ENCODE measurements around the gene LUZP1.

DNA sequence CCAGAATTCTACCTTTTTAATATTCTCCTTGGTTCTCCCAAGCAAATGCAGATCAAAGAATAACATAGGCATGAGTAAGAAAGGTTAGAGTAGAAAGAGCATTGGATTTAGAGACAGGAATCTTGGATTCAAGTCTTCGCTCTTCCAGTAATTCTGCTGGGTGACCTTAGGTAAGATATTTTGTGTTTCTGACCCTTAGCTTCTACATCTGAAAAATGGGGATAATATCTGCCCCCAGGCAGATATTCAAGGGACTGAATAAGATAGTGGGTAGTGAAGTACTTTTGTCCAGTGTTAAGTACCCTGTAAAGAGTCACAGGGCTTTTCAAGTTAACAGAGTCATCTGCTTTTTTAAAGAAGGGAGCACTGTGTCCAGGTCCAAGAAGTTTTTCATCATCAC lies 78.6 kb downstream of the LUZP1 start:
- TF ChIP-seq JUN (CRISPR knock-in tag; IDR thresholded peaks at IDR 0.05) (no peak), IRF2 (CRISPR knock-in tag; IDR thresholded peaks at IDR 0.05; ENCODE audit: borderline replicate concordance, low read depth) (no peak), CTCF (IDR thresholded peaks at IDR 0.05) (no peak), NR3C1 (CRISPR knock-in tag; conservative IDR thresholded peaks at IDR 0.05; ENCODE audit: low read depth) (no peak)
- TF ChIP-seq, protein P1, sequence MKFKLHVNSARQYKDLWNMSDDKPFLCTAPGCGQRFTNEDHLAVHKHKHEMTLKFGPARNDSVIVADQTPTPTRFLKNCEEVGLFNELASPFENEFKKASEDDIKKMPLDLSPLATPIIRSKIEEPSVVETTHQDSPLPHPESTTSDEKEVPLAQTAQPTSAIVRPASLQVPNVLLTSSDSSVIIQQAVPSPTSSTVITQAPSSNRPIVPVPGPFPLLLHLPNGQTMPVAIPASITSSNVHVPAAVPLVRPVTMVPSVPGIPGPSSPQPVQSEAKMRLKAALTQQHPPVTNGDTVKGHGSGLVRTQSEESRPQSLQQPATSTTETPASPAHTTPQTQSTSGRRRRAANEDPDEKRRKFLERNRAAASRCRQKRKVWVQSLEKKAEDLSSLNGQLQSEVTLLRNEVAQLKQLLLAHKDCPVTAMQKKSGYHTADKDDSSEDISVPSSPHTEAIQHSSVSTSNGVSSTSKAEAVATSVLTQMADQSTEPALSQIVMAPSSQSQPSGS (CRISPR knock-in tag; IDR thresholded peaks at IDR 0.05; ENCODE audit: borderline replicate concordance, low read depth) = no peak
